Measurements from ENCODE around the gene TSHZ3. TPM values are rescaled to one million over a fixed set of nuclear protein-coding genes. Genes with fewer than 3 reads are reported as not detected.
A peak's percentile ranks its signal among the peaks of the same experiment; 100 is the strongest.

The TSHZ3 gene, protein sequence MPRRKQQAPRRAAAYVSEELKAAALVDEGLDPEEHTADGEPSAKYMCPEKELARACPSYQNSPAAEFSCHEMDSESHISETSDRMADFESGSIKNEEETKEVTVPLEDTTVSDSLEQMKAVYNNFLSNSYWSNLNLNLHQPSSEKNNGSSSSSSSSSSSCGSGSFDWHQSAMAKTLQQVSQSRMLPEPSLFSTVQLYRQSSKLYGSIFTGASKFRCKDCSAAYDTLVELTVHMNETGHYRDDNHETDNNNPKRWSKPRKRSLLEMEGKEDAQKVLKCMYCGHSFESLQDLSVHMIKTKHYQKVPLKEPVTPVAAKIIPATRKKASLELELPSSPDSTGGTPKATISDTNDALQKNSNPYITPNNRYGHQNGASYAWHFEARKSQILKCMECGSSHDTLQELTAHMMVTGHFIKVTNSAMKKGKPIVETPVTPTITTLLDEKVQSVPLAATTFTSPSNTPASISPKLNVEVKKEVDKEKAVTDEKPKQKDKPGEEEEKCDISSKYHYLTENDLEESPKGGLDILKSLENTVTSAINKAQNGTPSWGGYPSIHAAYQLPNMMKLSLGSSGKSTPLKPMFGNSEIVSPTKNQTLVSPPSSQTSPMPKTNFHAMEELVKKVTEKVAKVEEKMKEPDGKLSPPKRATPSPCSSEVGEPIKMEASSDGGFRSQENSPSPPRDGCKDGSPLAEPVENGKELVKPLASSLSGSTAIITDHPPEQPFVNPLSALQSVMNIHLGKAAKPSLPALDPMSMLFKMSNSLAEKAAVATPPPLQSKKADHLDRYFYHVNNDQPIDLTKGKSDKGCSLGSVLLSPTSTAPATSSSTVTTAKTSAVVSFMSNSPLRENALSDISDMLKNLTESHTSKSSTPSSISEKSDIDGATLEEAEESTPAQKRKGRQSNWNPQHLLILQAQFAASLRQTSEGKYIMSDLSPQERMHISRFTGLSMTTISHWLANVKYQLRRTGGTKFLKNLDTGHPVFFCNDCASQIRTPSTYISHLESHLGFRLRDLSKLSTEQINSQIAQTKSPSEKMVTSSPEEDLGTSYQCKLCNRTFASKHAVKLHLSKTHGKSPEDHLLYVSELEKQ
- 10 to 100 TPM in 1 of 6 donors, 1 to 10 TPM in 5; 2.9 to 10.1 (median 6.3) TPM for total RNA-seq

DNA sequence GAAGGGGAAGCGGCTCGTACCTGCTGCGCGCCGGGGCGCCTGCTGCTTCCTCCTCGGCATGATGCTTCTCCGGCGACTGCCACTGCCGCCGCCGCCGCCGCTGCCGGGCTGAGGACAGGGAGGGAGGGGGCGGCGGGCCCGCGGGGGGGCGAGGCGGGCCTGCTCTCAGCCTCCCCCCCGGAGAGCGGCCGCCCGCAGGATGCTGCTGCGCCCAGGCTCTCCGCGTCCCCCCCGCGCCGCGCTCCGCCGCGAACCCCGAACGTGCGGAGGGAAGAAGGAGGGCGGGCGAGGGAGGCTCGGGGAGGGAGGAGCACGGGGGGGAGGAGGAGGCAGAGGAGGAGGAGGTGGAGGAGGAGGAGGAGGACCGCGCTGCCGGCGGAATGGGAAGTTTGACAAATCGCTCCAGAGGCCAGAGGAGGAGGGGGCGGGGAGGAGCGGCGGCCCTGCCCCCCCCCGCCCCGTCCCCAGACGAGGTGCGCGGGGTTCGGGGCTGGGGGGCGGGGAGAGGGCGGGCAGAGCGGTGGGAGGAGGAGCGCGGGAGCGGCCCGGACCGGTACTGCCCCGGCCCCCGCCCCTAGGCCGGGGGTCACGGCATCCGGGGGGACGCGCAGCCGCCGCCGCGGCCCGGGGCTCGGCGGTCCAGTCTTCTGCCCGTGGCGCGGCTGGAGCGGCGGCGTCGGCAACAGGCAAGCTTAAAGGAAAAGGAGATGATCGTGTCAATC, at the start of gene TSHZ3:
Gene TSHZ3, minus strand, starts transcription at position 277 of the 722 bp plus-strand sequence. Its CDS starts 217 bp downstream, at position 60.
- 0 to 2% methylated on average over 10 of the region's 86 CpGs for WGBS, 2 donors
- H3K27me3 ChIP-seq: peaks cover 0 to 40% (median 16%) of the 10 kb centered on the region in 4 donors
- no peaks in the 10 kb centered on the region for H3K36me3 ChIP-seq
- peaks cover 12 to 43% (median 32%) of the 10 kb centered on the region in 4 donors for H3K4me1 ChIP-seq
- peak within 1 kb of the TSS; percentile 79 to 91 (median 86) for H3K27ac ChIP-seq
- DNase-seq: peak; percentile 46 to 93
- peak within 1 kb of the TSS; percentile 89 to 99 (median 91) for H3K4me3 ChIP-seq
- H3K9me3 ChIP-seq: no peaks in the 10 kb centered on the region
- peak in 1 of 2 donors; percentile 9 for TF ChIP-seq POLR2AphosphoS5 (IDR thresholded peaks at IDR 0.05)
- no peak for TF ChIP-seq POLR2A (IDR thresholded peaks at IDR 0.05)
- TF ChIP-seq, protein P1, sequence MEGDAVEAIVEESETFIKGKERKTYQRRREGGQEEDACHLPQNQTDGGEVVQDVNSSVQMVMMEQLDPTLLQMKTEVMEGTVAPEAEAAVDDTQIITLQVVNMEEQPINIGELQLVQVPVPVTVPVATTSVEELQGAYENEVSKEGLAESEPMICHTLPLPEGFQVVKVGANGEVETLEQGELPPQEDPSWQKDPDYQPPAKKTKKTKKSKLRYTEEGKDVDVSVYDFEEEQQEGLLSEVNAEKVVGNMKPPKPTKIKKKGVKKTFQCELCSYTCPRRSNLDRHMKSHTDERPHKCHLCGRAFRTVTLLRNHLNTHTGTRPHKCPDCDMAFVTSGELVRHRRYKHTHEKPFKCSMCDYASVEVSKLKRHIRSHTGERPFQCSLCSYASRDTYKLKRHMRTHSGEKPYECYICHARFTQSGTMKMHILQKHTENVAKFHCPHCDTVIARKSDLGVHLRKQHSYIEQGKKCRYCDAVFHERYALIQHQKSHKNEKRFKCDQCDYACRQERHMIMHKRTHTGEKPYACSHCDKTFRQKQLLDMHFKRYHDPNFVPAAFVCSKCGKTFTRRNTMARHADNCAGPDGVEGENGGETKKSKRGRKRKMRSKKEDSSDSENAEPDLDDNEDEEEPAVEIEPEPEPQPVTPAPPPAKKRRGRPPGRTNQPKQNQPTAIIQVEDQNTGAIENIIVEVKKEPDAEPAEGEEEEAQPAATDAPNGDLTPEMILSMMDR (IDR thresholded peaks at IDR 0.05): no peak
- no peak for TF ChIP-seq EP300 (IDR thresholded peaks at IDR 0.05)
- peak; percentile 39 to 79 for ATAC-seq (ENCODE audit: low FRiP score in 2 of 2)

DNA sequence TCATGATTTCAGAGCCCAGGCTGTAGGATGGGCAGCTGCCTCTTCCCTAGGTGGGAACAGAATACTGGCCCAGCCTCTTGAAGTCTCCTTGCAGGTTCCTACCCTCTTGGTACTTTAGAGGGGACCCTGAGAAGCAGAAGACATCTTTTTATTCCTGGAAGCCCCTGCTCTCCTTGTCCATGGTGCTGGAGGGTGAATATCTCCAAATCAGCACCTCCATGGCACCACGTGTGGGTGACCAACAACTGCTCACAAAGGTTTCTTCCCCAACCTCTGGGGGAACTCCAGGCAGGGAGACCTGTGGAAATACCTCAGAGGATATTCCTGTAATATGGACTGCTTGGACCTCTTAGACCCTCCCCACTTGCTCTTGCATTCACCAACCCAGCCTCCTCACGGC, 48.1 kb upstream of the TSHZ3 start:
- TF ChIP-seq, protein P1 (IDR thresholded peaks at IDR 0.05): no peak
- TF ChIP-seq EP300 (IDR thresholded peaks at IDR 0.05) (no peak), POLR2A (IDR thresholded peaks at IDR 0.05) (no peak), POLR2AphosphoS5 (IDR thresholded peaks at IDR 0.05) (no peak)
- no peak overlapping the region for H3K27ac ChIP-seq
- no peaks in the 10 kb centered on the region for H3K4me1 ChIP-seq
- no peaks in the 10 kb centered on the region for H3K36me3 ChIP-seq
- no peaks in the 10 kb centered on the region for H3K27me3 ChIP-seq
- DNase-seq (no peak), ATAC-seq (ENCODE audit: low FRiP score in 2 of 2) (no peak)
- H3K9me3 ChIP-seq: no peaks in the 10 kb centered on the region
- no peak overlapping the region for H3K4me3 ChIP-seq
- 55 to 86% methylated on average over 1 to 2 of the region's 2 CpGs for WGBS, 2 donors

DNA sequence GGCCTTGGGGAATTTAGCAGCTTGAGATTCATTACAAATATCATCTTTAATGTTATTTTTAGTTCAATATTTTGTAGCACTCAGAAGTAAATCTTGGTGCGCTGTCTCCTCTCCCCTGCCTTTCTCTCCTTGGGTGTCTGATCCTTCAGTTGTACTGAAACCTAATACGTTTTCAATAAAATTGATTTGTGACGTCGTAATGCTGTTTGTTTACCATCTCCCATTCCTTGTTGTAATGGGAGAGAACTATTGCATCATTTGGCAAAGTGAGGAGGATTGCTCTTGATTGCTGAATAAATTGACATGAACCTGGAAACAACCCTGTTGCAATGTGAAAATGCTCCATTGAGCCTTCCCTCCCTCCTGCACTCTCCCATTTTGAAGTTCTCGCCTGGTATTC, 43.2 kb upstream of the TSHZ3 start:
- Histone ChIP-seq H3K27ac (no peak overlapping the region), H3K9me3 (no peaks in the 10 kb centered on the region), H3K4me1 (no peaks in the 10 kb centered on the region), H3K27me3 (no peaks in the 10 kb centered on the region), H3K4me3 (no peak overlapping the region), H3K36me3 (no peaks in the 10 kb centered on the region)
- WGBS, 2 donors: 80 to 85% methylated on average over 5 of the region's 5 CpGs
- ATAC-seq (ENCODE audit: low FRiP score in 2 of 2) (no peak), DNase-seq (no peak)
- TF ChIP-seq EP300 (IDR thresholded peaks at IDR 0.05): no peak
- TF ChIP-seq, protein P1 (IDR thresholded peaks at IDR 0.05): no peak
- no peak for TF ChIP-seq POLR2AphosphoS5 (IDR thresholded peaks at IDR 0.05)
- no peak for TF ChIP-seq POLR2A (IDR thresholded peaks at IDR 0.05)

DNA sequence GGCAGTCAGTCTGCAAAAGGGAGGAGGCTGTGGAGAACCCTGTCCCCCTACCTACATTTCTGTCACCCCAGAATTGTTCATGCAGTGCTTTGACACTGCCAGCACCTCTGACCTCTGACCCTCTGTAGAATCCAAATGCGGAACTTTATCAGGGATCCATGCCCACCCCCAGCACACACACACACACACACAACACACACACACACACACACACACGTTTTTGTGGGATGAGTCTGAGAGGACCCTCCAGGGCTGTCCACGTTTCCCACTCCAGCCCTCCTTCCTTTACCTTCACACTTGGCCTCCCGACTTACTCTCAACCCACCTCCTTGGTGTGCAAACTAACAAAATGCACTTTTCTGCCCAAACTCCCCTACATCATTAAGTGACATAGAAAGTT, 42.3 kb upstream of the TSHZ3 start:
- no peak for ATAC-seq (ENCODE audit: low FRiP score in 2 of 2)
- WGBS, 2 donors: 79 to 82% methylated on average over 4 of the region's 4 CpGs
- no peak overlapping the region for H3K27ac ChIP-seq
- no peaks in the 10 kb centered on the region for H3K36me3 ChIP-seq
- TF ChIP-seq, protein P1 (IDR thresholded peaks at IDR 0.05): no peak
- TF ChIP-seq POLR2AphosphoS5 (IDR thresholded peaks at IDR 0.05) (no peak), EP300 (IDR thresholded peaks at IDR 0.05) (no peak), POLR2A (IDR thresholded peaks at IDR 0.05) (no peak)
- no peak overlapping the region for H3K4me3 ChIP-seq
- no peaks in the 10 kb centered on the region for H3K27me3 ChIP-seq
- no peaks in the 10 kb centered on the region for H3K4me1 ChIP-seq
- no peaks in the 10 kb centered on the region for H3K9me3 ChIP-seq
- DNase-seq: no peak
